ENCODE data around the gene CHD3. TPM values are rescaled to one million over a fixed set of nuclear protein-coding genes. Genes with fewer than 3 reads are reported as not detected.

The CHD3 gene
- total and polyA plus RNA-seq, 2 donors (not counting 3 experiments of a cell fraction or from before 2014, with no cell fraction given): 102 to 185 TPM

GRCh38 chr17:7859028-7859427, 29.6 kb upstream of the CHD3 start:
- no TSS peak for BruUV-seq (replicated peaks)
- H3K9ac ChIP-seq (replicated peaks; ENCODE audit: extremely low read depth, insufficient read depth, low read length): peak overlapping the region; percentile 96
- peak overlapping the region in 2 of 3 experiments; percentile 53 to 78 for H3K4me3 ChIP-seq (replicated peaks in 1 of 3; ENCODE audit: insufficient read depth in 1 of 3, low read depth in 1 of 3, low read length in 3 of 3)
- peak overlapping the region; percentile 92 for H3K4me2 ChIP-seq (ENCODE audit: insufficient read depth, low read length)
- TF ChIP-seq POLR2A (IDR thresholded peaks at IDR 0.05; ENCODE audit: low read depth, low read length) (no peak), MYC (IDR thresholded peaks at IDR 0.05; ENCODE audit: low read depth, low read length) (no peak), FOS (IDR thresholded peaks at IDR 0.05; ENCODE audit: borderline replicate concordance, insufficient read depth, low read length) (no peak), POLR2AphosphoS5 (IDR thresholded peaks at IDR 0.05; ENCODE audit: insufficient read depth, low read depth, low read length) (no peak), EZH2 (IDR thresholded peaks at IDR 0.05; ENCODE audit: borderline replicate concordance, low read depth, low read length, severe bottlenecking) (no peak), CTCF (IDR thresholded peaks at IDR 0.05; ENCODE audit: extremely low read depth in 1 of 2, insufficient read depth in 1 of 2, low read depth in 1 of 2, low read length in 2 of 2) (no peak), GATA2 (IDR thresholded peaks at IDR 0.05; ENCODE audit: insufficient read depth, insufficient read length, low read depth, low read length) (no peak), JUN (IDR thresholded peaks at IDR 0.05; ENCODE audit: borderline replicate concordance, insufficient read depth, insufficient read length, low read depth) (no peak), MAX (IDR thresholded peaks at IDR 0.05; ENCODE audit: insufficient read depth, insufficient read length) (no peak)
- no peaks in the 10 kb centered on the region for H3K9me3 ChIP-seq (replicated peaks; ENCODE audit: control insufficient read depth, insufficient read depth, low read length)
- H3K27ac ChIP-seq (ENCODE audit: insufficient read depth, low read depth, low read length): no peak overlapping the region
- no peak overlapping the region for H2AFZ ChIP-seq (ENCODE audit: low read depth, low read length)
- H3K4me1 ChIP-seq (ENCODE audit: control insufficient read depth, extremely low read depth, insufficient read depth, low read length): peaks cover 35% of the 10 kb centered on the region
- H3K79me2 ChIP-seq (ENCODE audit: control insufficient read depth, insufficient read depth, low read length): peaks cover 2% of the 10 kb centered on the region
- no peaks in the 10 kb centered on the region for H3K36me3 ChIP-seq (ENCODE audit: control insufficient read depth in 2 of 2, extremely low read depth in 1 of 2, insufficient read depth in 2 of 2, low read length in 2 of 2)
- DNase-seq (ENCODE audit: low read depth, low spot score): no peak
- peaks cover 2% of the 10 kb centered on the region for H4K20me1 ChIP-seq (replicated peaks; ENCODE audit: control insufficient read depth, extremely low read depth, insufficient read depth, low read length)
- dilution Hi-C loops (cut with MboI; ENCODE audit: extremely low pct_ligation_motif_present, low sequenced_read_pairs) (no loop called here), intact Hi-C loops (cut with micrococcal nuclease) (loop anchor here (5.0 to 10.0 kb wide), 2 partner anchors 622 to 834 kb away; partner anchors contain the start of genes BCL6B and PHF23)
- no peaks in the 10 kb centered on the region for H3K9me1 ChIP-seq (replicated peaks; ENCODE audit: control insufficient read depth, extremely low read depth, insufficient read depth, low read length)
- POLR2A ChIA-PET: no interaction called here
- no peaks in the 10 kb centered on the region for H3K27me3 ChIP-seq (ENCODE audit: control insufficient read depth in 2 of 2, insufficient read depth in 2 of 2, low read length in 2 of 2)
- no peak for FAIRE-seq
- CTCF ChIA-PET: interaction anchor here (0.6 to 2.0 kb wide), 7 partner anchors 14 to 131 kb away, joined by 3 to 11 read pairs (median 4); partner anchors contain the start of gene KDM6B
